Inflammatory macrophage treated with lipopolysaccharide for 4 hours (primary cell): ENCODE measurements around the gene CFAP69.
A peak's percentile ranks its signal among the peaks of the same experiment; 100 is the strongest.
"Not testable (repeated sequence)": the region's sequence is repeated elsewhere in the genome, so short reads cannot be mapped to it uniquely, and the experiment has no call there.

Experiments used
- DNase-seq: peaks from one replicate; pipeline ENCODE4 v3.0.0-alpha.2; 2020

Gene CFAP69

GRCh38 chr7:90232430-90232829 lies 12.5 kb upstream of the CFAP69 start:
- DNase-seq = no peak

GRCh38 chr7:90233569-90233968 lies 11.4 kb upstream of the CFAP69 start:
- no peak for DNase-seq

- no peak for DNase-seq
Observed at GRCh38 chr7:90236721-90237289, 8.2 kb upstream of the CFAP69 start.

- DNase-seq = no peak
Observed at GRCh38 chr7:90238022-90238421, 7.0 kb upstream of the CFAP69 start.

GRCh38 chr7:90238583-90238982 lies 6.4 kb upstream of the CFAP69 start:
- DNase-seq = no peak

- DNase-seq = no peak
Observed at GRCh38 chr7:90239050-90239449, 5.9 kb upstream of the CFAP69 start.

GRCh38 chr7:90239625-90240228 lies 5.2 kb upstream of the CFAP69 start:
- peak; percentile 10 for DNase-seq

GRCh38 chr7:90242369-90243168 lies 2.4 kb upstream of the CFAP69 start:
- DNase-seq = no peak

- no peak for DNase-seq
Observed at GRCh38 chr7:90243556-90243955, 1.4 kb upstream of the CFAP69 start.

GRCh38 chr7:90244565-90244908 lies 437 bp upstream of the CFAP69 start:
- no peak for DNase-seq

- no peak for DNase-seq
Observed at GRCh38 chr7:90246171-90246570, 1.2 kb downstream of the CFAP69 start.

- DNase-seq = no peak
Observed at GRCh38 chr7:90248706-90249105, 3.7 kb downstream of the CFAP69 start.

GRCh38 chr7:90250601-90251303 lies 5.8 kb downstream of the CFAP69 start:
- DNase-seq = no peak

- DNase-seq = no peak
Observed at GRCh38 chr7:90251304-90251635, 6.3 kb downstream of the CFAP69 start.

GRCh38 chr7:90256011-90256410 lies 11.0 kb downstream of the CFAP69 start:
- not testable (repeated sequence) for DNase-seq

- no peak for DNase-seq
Observed at GRCh38 chr7:90256778-90257177, 11.8 kb downstream of the CFAP69 start.

GRCh38 chr7:90261441-90261840 lies 16.5 kb downstream of the CFAP69 start:
- no peak for DNase-seq

- peak; percentile 32 for DNase-seq
Observed at GRCh38 chr7:90262438-90262837, 17.5 kb downstream of the CFAP69 start.

- DNase-seq = peak; percentile 40
Observed at GRCh38 chr7:90266808-90267207, 21.8 kb downstream of the CFAP69 start.

GRCh38 chr7:90267263-90267858 lies 22.4 kb downstream of the CFAP69 start:
- DNase-seq = no peak

- DNase-seq = no peak
Observed at GRCh38 chr7:90269163-90269562, 24.2 kb downstream of the CFAP69 start.

GRCh38 chr7:90270431-90271178 lies 25.6 kb downstream of the CFAP69 start:
- DNase-seq = no peak

GRCh38 chr7:90271753-90272152 lies 26.8 kb downstream of the CFAP69 start:
- no peak for DNase-seq
